ENCODE measurements around the gene CFHR3. TPM values are rescaled to one million over a fixed set of nuclear protein-coding genes. Genes with fewer than 3 reads are reported as not detected.

CFHR3 gene
- total RNA-seq, 2 donors from 2014 or later, result 0.15 TPM; not detected in 1

Other genes starting within 250 kb of the CFHR3 start
- gene KCNT2, start 166.4 kb upstream of the CFHR3 start, total RNA-seq, result under 1 TPM; 0.56 to 0.82 TPM
- 10 to 100 TPM; 15.4 to 20.5 TPM for gene CFH, start 122.8 kb upstream of the CFHR3 start, total RNA-seq
- under 1 TPM; 0.32 to 0.57 TPM for gene CFHR1, start 44.9 kb downstream of the CFHR3 start, total RNA-seq
- gene CFHR4, start 113.2 kb downstream of the CFHR3 start, total RNA-seq, result not detected
- gene CFHR2, start 168.9 kb downstream of the CFHR3 start, total RNA-seq, result under 1 TPM in 1 of 2 donors, not detected in 1; 0.27 TPM
- not detected for gene CFHR5, start 202.7 kb downstream of the CFHR3 start, total RNA-seq